UCSD-AML1 (cell line): Measurements from ENCODE around the gene DLGAP4.
A peak's percentile ranks its signal among the peaks of the same experiment; 100 is the strongest.

Experiments used
- DNase-seq: peaks from one replicate; lab custom pipeline; 2025; ENCODE audit not compliant: unreplicated experiment; lab: John Stamatoyannopoulos, UW

Gene DLGAP4

GRCh38 chr20:36574366-36575135 lies 268.4 kb downstream of the DLGAP4 start:
- peak; percentile 62 for DNase-seq

- no peak for DNase-seq
These were observed 269.9 kb downstream of the DLGAP4 start for GRCh38 chr20:36576081-36576445.
